ENCODE results near the gene ZMYND8. TPM values are rescaled to one million over a fixed set of nuclear protein-coding genes. Genes with fewer than 3 reads are reported as not detected.

Gene ZMYND8
- total RNA-seq, 1 donor: 18.8 TPM

DNA sequence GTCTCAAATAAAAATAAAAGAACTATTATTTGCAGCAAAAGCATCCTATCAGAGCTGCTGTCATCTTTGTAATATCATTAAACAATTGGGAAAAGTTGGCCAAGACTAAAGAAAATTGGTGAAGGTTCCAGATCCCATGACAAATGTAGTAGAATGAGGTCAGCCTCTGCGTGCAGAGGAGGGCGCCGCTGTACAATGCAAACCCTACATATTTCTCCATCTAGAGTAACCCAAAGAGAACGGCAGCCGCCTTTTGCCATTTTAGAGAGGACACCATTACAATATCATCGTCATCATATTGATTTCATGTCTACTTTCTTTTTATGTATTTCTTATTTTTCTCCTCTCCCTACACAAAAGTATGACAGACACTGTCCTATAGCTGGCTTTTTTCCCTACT, 59.5 kb downstream of the ZMYND8 start:
- Histone ChIP-seq H3K36me3 (ENCODE audit: insufficient read depth, low read length) (peaks cover 44% of the 10 kb centered on the region), H2AFZ (ENCODE audit: low read length) (no peak overlapping the region), H3K4me3 (ENCODE audit: insufficient read depth, low read length) (no peak overlapping the region), H3K27ac (ENCODE audit: low read depth, low read length) (no peak overlapping the region), H3K4me2 (ENCODE audit: insufficient read depth, low read length) (no peak overlapping the region), H4K20me1 (ENCODE audit: insufficient read depth, low read length) (no peaks in the 10 kb centered on the region), H3K4me1 (ENCODE audit: insufficient read depth, low read length) (peaks cover 16% of the 10 kb centered on the region), H3K27me3 (ENCODE audit: insufficient read depth, low read length) (no peaks in the 10 kb centered on the region), H3K9me3 (ENCODE audit: low read depth, low read length) (no peaks in the 10 kb centered on the region), H3K79me2 (ENCODE audit: insufficient read depth, low read length) (peaks cover 44% of the 10 kb centered on the region)
- TF ChIP-seq, protein P1, sequence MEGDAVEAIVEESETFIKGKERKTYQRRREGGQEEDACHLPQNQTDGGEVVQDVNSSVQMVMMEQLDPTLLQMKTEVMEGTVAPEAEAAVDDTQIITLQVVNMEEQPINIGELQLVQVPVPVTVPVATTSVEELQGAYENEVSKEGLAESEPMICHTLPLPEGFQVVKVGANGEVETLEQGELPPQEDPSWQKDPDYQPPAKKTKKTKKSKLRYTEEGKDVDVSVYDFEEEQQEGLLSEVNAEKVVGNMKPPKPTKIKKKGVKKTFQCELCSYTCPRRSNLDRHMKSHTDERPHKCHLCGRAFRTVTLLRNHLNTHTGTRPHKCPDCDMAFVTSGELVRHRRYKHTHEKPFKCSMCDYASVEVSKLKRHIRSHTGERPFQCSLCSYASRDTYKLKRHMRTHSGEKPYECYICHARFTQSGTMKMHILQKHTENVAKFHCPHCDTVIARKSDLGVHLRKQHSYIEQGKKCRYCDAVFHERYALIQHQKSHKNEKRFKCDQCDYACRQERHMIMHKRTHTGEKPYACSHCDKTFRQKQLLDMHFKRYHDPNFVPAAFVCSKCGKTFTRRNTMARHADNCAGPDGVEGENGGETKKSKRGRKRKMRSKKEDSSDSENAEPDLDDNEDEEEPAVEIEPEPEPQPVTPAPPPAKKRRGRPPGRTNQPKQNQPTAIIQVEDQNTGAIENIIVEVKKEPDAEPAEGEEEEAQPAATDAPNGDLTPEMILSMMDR (IDR thresholded peaks at IDR 0.05; ENCODE audit: extremely low read depth, low read depth, low read length): no peak
- no peak for DNase-seq (ENCODE audit: insufficient read length, low spot score, missing footprints)

DNA sequence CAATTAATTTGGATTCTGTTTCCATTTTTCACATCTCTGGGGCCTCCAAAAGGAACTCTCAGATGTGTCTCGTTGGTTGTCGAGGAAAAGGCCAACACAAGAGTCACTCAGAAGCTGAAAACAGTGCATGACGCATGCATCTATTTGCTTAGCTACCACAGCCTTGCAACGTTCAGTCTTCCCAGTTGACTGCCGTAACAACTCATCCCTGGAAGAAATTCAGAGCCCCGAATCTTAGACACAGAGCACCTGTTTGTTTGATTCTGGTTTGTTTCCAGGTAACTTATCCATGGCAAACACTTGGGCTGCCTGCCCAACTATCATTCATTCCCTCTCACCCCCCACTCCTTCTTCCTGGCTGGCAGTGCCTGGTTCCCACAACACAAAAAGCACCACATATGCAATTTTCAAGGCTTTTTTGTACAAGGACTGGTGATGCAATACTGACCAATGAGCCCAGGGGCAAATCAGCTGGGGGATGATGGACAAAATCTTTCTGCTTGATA, 60.5 kb downstream of the ZMYND8 start:
- H3K36me3 ChIP-seq (ENCODE audit: insufficient read depth, low read length): peaks cover 54% of the 10 kb centered on the region
- peak overlapping the region; percentile 67 for H3K27ac ChIP-seq (ENCODE audit: low read depth, low read length)

DNA sequence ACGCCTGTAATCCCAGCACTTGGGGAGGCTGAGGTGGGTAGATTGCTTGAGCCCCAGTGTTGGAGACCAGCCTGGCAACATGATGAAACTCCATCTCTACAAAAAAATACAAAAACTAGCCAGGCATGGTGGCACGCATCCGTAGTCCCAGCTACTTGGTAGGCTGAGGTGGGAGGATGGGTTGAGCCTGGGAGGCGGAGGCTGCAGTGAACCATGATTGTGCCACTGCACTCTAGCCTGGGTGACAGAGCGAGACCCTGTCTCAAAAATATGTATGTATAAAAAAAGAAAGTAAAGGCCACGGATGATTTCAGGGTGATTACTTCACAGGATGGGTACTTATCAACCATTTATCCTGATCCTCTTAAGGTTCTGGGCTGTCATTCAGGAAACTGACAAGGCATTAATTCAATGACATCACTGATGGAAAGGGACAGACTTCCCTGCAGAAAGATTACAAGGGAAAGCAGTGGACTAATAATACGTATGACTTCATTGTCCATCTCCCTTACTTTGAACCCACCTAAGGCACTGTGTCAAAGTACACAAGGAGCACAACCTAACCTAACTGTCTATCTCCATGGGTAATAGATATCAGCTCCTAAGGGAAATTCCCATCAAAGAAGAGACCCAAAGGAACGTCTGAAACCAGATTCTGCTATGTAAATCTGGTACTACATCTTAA, 61.2 kb downstream of the ZMYND8 start:
- H3K36me3 ChIP-seq (ENCODE audit: insufficient read depth, low read length): peaks cover 58% of the 10 kb centered on the region
- no peak overlapping the region for H3K4me2 ChIP-seq (ENCODE audit: insufficient read depth, low read length)
- peaks cover 30% of the 10 kb centered on the region for H3K79me2 ChIP-seq (ENCODE audit: insufficient read depth, low read length)
- H3K27ac ChIP-seq (ENCODE audit: low read depth, low read length): peak overlapping the region; percentile 67
- no peaks in the 10 kb centered on the region for H4K20me1 ChIP-seq (ENCODE audit: insufficient read depth, low read length)
- H3K4me1 ChIP-seq (ENCODE audit: insufficient read depth, low read length): peaks cover 12% of the 10 kb centered on the region
- H3K9me3 ChIP-seq (ENCODE audit: low read depth, low read length): no peaks in the 10 kb centered on the region
- no peaks in the 10 kb centered on the region for H3K27me3 ChIP-seq (ENCODE audit: insufficient read depth, low read length)
- H3K4me3 ChIP-seq (ENCODE audit: insufficient read depth, low read length): no peak overlapping the region
- TF ChIP-seq, protein P1 (IDR thresholded peaks at IDR 0.05; ENCODE audit: extremely low read depth, low read depth, low read length): no peak
- H2AFZ ChIP-seq (ENCODE audit: low read length): no peak overlapping the region
- DNase-seq (ENCODE audit: insufficient read length, low spot score, missing footprints): no peak

More for the DNA sequence above, 60.5 kb downstream of the ZMYND8 start:
- no peaks in the 10 kb centered on the region for H3K9me3 ChIP-seq (ENCODE audit: low read depth, low read length)
- H3K27me3 ChIP-seq (ENCODE audit: insufficient read depth, low read length): no peaks in the 10 kb centered on the region
- H3K4me2 ChIP-seq (ENCODE audit: insufficient read depth, low read length): no peak overlapping the region
- TF ChIP-seq, protein P1 (IDR thresholded peaks at IDR 0.05; ENCODE audit: extremely low read depth, low read depth, low read length): no peak
- H2AFZ ChIP-seq (ENCODE audit: low read length): no peak overlapping the region
- H3K4me3 ChIP-seq (ENCODE audit: insufficient read depth, low read length): no peak overlapping the region
- H4K20me1 ChIP-seq (ENCODE audit: insufficient read depth, low read length): no peaks in the 10 kb centered on the region
- H3K79me2 ChIP-seq (ENCODE audit: insufficient read depth, low read length): peaks cover 37% of the 10 kb centered on the region
- no peak for DNase-seq (ENCODE audit: insufficient read length, low spot score, missing footprints)
- peaks cover 16% of the 10 kb centered on the region for H3K4me1 ChIP-seq (ENCODE audit: insufficient read depth, low read length)

- no peak overlapping the region for H2AFZ ChIP-seq (ENCODE audit: low read length)
- H3K9me3 ChIP-seq (ENCODE audit: low read depth, low read length): no peaks in the 10 kb centered on the region
- H3K4me1 ChIP-seq (ENCODE audit: insufficient read depth, low read length): peaks cover 6% of the 10 kb centered on the region
- H3K4me2 ChIP-seq (ENCODE audit: insufficient read depth, low read length): no peak overlapping the region
- no peaks in the 10 kb centered on the region for H3K27me3 ChIP-seq (ENCODE audit: insufficient read depth, low read length)
- TF ChIP-seq, protein P1 (IDR thresholded peaks at IDR 0.05; ENCODE audit: extremely low read depth, low read depth, low read length): no peak
- H3K36me3 ChIP-seq (ENCODE audit: insufficient read depth, low read length): peaks cover 67% of the 10 kb centered on the region
- no peaks in the 10 kb centered on the region for H4K20me1 ChIP-seq (ENCODE audit: insufficient read depth, low read length)
- H3K4me3 ChIP-seq (ENCODE audit: insufficient read depth, low read length): no peak overlapping the region
- DNase-seq (ENCODE audit: insufficient read length, low spot score, missing footprints): no peak
- peaks cover 21% of the 10 kb centered on the region for H3K79me2 ChIP-seq (ENCODE audit: insufficient read depth, low read length)
- no peak overlapping the region for H3K27ac ChIP-seq (ENCODE audit: low read depth, low read length)
These were observed 62.9 kb downstream of the ZMYND8 start for GRCh38 chr20:47293631-47294030.
